ENCODE results near the gene PTPN18.

The PTPN18 gene

DNA sequence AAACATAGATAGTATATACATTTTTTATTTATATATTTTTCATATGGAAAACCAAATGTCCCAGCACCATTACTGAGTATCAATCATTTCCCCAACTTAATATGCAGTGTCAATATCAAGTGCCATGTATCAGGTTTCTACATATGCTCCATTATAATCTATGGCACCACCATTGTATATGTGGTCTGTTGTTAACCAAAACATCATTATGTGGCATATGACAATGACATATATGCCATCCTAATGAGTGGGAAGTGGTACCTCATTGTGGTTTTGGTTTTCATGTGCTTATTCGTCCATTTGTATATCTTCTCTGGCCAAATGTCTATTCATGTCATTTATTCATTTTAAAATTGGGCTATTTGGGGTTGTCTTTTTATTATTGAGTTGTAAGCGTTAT is 9.2 kb downstream of the PTPN18 start:
- peaks cover 3 to 7% of the 10 kb centered on the region in 2 donors for H3K36me3 Mint-ChIP-seq
- ATAC-seq (replicated peaks) (peak in 1 of 2 donors; percentile 61), DNase-seq (no peak)
- H3K4me1 Mint-ChIP-seq, result peaks cover 5 to 7% of the 10 kb centered on the region in 2 donors
- no peak overlapping the region for H3K4me3 Mint-ChIP-seq
- peaks cover 0 to 5% of the 10 kb centered on the region in 2 donors for H3K9me3 Mint-ChIP-seq
- no peak overlapping the region for H3K27ac Mint-ChIP-seq
- peaks cover 16 to 25% of the 10 kb centered on the region in 2 donors for H3K27me3 Mint-ChIP-seq

DNA sequence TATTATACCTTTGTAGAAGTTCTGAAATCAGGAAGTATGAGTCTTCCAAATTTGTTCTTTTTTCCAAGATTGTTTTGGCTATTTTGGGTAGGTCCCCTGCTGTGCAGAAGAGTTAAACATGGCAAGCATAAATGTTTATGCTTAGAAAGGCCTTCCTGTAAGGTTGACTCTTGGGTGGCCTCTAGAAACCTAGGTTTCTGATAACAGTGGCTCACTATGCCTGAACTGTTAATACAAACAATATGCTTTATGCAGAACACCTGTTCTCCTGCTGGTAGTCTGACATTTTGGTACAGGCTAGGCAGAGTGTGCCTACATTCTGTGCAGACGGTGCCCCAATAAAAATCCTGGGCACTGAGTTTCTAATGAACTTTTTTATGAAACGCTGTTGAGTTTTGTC is 10.1 kb downstream of the PTPN18 start:
- no peak for DNase-seq
- peaks cover 14 to 16% of the 10 kb centered on the region in 2 donors for H3K4me1 Mint-ChIP-seq
- H3K4me3 Mint-ChIP-seq, result no peak overlapping the region
- H3K9me3 Mint-ChIP-seq, result no peaks in the 10 kb centered on the region
- H3K27me3 Mint-ChIP-seq, result peaks cover 16 to 25% of the 10 kb centered on the region in 2 donors
- no peak overlapping the region for H3K27ac Mint-ChIP-seq
- ATAC-seq (replicated peaks), result no peak
- peaks cover 5 to 12% of the 10 kb centered on the region in 2 donors for H3K36me3 Mint-ChIP-seq

DNA sequence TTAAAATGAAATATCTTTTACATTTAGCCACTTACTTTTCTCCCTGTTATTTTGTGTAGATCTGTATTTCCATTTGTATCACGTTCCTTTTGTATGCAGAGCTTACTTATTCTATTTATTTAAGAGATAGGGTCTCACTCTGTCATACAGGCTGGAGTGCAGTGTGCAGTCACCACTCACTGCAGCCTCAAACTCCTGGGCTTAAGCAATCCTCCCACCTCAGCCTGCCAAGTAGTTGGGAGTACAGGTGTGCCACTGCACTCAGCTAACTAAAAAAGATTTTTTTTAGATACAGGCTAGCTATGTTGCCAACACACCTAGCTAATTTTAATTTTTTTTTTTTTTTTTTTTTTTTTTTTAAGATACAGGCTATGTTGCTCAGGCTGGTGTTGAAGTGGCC is 10.9 kb downstream of the PTPN18 start:
- no peak overlapping the region for H3K27ac Mint-ChIP-seq
- DNase-seq (no peak), ATAC-seq (replicated peaks) (no peak)
- no peak overlapping the region for H3K4me3 Mint-ChIP-seq
- peaks cover 16 to 25% of the 10 kb centered on the region in 2 donors for H3K27me3 Mint-ChIP-seq
- H3K36me3 Mint-ChIP-seq, result peaks cover 9 to 17% of the 10 kb centered on the region in 2 donors
- peaks cover 20 to 24% of the 10 kb centered on the region in 2 donors for H3K4me1 Mint-ChIP-seq
- H3K9me3 Mint-ChIP-seq, result no peaks in the 10 kb centered on the region

DNA sequence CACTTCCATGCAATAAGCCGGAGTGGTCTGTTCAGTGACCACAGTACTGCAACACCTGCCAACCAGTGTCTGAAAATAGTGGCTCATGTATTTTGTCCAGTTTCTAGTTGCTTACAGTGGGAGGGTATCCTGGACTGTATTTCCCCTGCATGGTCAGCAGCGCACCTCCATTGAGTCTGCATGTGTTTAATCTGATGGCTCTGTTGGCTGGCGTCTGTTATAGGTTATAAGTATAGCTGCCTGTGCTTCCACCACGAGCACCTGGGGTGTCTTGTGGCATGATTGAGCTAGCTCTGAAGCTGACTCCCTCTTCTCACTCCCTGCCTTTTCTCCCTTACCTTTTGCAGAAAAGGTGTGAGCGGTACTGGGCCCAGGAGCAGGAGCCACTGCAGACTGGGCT is 12.9 kb downstream of the PTPN18 start:
- DNase-seq (no peak), ATAC-seq (replicated peaks) (no peak)
- Mint-ChIP-seq H3K27me3 (peaks cover 12 to 19% of the 10 kb centered on the region in 2 donors), H3K36me3 (peaks cover 19 to 24% of the 10 kb centered on the region in 2 donors), H3K4me1 (peaks cover 29 to 38% of the 10 kb centered on the region in 2 donors), H3K27ac (no peak overlapping the region), H3K9me3 (no peaks in the 10 kb centered on the region), H3K4me3 (no peak overlapping the region)

DNA sequence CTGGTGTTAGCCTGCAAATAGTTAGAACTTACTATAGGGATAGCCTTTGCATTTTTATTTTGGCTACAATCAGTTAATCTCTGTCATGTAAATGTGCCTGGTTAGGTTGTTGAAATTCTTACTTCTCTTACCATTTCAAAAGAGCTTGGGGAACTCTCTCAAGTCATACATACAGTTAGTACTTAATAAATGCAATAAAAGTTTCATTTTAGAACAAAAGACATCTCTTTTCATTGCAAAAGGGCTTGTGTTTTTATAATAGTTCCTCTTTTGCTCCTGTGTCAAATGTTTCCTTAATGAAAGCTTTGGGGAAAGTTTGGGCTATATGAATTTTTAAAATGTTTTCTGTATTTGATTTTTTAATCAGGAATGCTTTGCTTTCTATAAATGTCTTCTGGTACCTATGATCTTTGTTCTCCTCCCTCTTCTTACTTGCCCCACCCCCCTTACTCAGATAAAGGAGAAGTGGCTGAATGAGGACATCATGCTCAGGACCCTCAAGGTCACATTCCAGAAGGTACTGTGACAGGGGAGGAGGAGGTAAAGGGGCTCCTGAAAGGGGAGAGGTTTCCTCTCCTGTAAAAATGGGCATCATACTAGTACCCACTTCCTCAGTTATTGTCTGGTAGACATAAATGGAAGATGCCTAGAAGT is 13.6 kb downstream of the PTPN18 start:
- DNase-seq (no peak), ATAC-seq (replicated peaks) (no peak)
- Mint-ChIP-seq H3K36me3 (peaks cover 24 to 30% of the 10 kb centered on the region in 2 donors), H3K4me3 (no peak overlapping the region), H3K27me3 (peaks cover 7 to 13% of the 10 kb centered on the region in 2 donors), H3K9me3 (no peaks in the 10 kb centered on the region), H3K27ac (no peak overlapping the region), H3K4me1 (peaks cover 32 to 44% of the 10 kb centered on the region in 2 donors)

DNA sequence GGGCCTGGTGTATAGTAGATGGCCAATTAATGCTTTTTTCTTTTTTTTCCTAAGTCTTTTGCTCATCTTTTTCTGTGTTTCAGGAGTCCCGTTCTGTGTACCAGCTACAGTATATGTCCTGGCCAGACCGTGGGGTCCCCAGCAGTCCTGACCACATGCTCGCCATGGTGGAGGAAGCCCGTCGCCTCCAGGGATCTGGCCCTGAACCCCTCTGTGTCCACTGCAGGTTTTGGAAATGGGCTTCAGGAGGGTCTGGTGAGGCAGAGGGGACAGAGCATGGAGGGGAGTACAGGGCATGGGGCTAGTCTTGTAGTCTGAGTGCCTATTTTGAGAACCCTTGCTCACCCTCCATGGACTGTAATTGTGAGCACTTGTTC is 14.1 kb downstream of the PTPN18 start:
- H3K4me1 Mint-ChIP-seq, result peaks cover 36 to 50% of the 10 kb centered on the region in 2 donors
- ATAC-seq (replicated peaks) (no peak), DNase-seq (no peak)
- no peaks in the 10 kb centered on the region for H3K9me3 Mint-ChIP-seq
- H3K27ac Mint-ChIP-seq, result peak overlapping the region; percentile 98
- peaks cover 7 to 13% of the 10 kb centered on the region in 2 donors for H3K27me3 Mint-ChIP-seq
- no peak overlapping the region for H3K4me3 Mint-ChIP-seq
- peaks cover 28 to 35% of the 10 kb centered on the region in 2 donors for H3K36me3 Mint-ChIP-seq

DNA sequence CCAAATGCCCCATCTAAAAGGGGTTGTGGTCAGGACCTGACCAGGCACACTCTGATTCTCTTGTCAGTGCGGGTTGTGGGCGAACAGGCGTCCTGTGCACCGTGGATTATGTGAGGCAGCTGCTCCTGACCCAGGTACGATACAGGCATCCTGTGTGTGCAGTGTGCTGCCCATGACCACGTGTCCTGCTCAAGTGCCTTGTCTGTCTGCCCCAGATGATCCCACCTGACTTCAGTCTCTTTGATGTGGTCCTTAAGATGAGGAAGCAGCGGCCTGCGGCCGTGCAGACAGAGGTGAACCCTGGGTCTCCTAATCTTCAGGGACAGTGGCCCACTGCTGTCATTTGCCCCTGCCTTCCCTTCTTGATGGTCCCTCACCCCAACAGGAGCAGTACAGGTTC is 14.6 kb downstream of the PTPN18 start:
- H3K4me3 Mint-ChIP-seq, result peak overlapping the region; percentile 89 to 95
- H3K9me3 Mint-ChIP-seq, result no peaks in the 10 kb centered on the region
- H3K27me3 Mint-ChIP-seq, result peaks cover 7 to 13% of the 10 kb centered on the region in 2 donors
- DNase-seq (no peak), ATAC-seq (replicated peaks) (peak in 1 of 2 donors; percentile 24)
- peak overlapping the region; percentile 98 for H3K27ac Mint-ChIP-seq
- peaks cover 30 to 40% of the 10 kb centered on the region in 2 donors for H3K36me3 Mint-ChIP-seq
- H3K4me1 Mint-ChIP-seq, result peaks cover 38 to 54% of the 10 kb centered on the region in 2 donors

DNA sequence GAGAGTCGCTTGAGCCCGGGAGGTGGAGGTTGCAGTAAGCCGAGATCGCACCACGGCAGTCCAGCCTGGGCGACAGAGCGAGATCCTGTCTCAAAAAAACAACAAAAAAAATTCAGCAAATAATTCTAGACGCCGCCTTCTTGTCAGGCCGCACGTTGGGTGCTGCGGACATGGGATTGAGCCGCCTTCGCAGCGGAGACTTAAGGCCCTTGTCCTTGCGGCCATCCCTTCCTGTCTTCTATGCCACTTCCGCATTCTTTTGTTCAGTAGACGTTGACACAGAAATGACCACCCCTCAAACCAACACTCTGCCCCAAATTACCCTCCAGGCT is 15.8 kb downstream of the PTPN18 start:
- ATAC-seq (replicated peaks), result peak; percentile 41 to 45
- H3K4me1 Mint-ChIP-seq, result peaks cover 49 to 66% of the 10 kb centered on the region in 2 donors

DNA sequence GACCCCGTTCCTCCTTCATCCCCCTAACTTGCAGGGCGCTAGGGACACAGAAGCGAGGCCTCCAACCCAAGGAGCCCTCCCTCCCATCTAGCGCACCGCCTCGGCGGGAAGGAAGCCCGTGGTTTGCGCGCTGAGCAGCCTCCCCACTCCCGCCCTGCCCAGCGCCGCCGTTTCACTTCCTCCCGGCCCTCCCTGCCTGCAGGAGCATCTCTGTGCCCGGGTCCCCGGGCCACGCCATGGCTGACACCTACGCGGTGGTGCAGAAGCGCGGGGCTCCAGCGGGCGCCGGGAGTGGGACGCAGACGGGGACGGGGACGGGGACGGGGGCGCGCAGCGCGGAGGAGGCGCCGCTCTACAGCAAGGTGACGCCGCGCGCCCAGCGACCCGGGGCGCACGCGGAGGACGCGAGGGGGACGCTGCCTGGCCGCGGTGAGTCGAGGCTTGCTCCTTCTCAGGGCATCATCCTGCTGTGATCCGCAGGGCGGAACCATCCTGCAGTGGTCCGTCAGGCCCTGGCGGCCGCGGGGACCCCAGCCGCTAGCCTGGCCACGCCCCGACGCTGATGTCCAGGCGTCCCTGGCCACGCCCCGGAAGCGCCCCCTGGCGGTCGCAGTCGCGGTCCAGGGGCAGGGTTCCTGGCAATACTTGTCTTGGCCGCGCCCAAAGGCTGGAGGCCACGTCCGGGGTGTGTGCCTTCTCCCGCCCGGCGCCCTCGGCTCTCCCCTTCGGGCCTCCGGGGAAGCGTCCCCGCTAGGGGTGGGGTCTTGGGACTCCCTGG is 16.4 kb downstream of the PTPN18 start:
- ATAC-seq (replicated peaks) (peak; percentile 83 to 85), DNase-seq (peak; percentile 82)
- peaks cover 7 to 13% of the 10 kb centered on the region in 2 donors for H3K27me3 Mint-ChIP-seq
- H3K36me3 Mint-ChIP-seq, result peaks cover 39 to 53% of the 10 kb centered on the region in 2 donors
- peak overlapping the region; percentile 89 to 95 for H3K4me3 Mint-ChIP-seq
- peak overlapping the region; percentile 98 for H3K27ac Mint-ChIP-seq
- H3K9me3 Mint-ChIP-seq, result peaks cover 1 to 5% of the 10 kb centered on the region in 2 donors
- peaks cover 54 to 72% of the 10 kb centered on the region in 2 donors for H3K4me1 Mint-ChIP-seq

More for the DNA sequence above, 15.8 kb downstream of the PTPN18 start:
- DNase-seq, result no peak
- peak overlapping the region; percentile 98 for H3K27ac Mint-ChIP-seq
- H3K9me3 Mint-ChIP-seq, result peaks cover 1 to 5% of the 10 kb centered on the region in 2 donors
- peaks cover 39 to 52% of the 10 kb centered on the region in 2 donors for H3K36me3 Mint-ChIP-seq
- peaks cover 7 to 13% of the 10 kb centered on the region in 2 donors for H3K27me3 Mint-ChIP-seq
- H3K4me3 Mint-ChIP-seq, result peak overlapping the region; percentile 89 to 95

DNA sequence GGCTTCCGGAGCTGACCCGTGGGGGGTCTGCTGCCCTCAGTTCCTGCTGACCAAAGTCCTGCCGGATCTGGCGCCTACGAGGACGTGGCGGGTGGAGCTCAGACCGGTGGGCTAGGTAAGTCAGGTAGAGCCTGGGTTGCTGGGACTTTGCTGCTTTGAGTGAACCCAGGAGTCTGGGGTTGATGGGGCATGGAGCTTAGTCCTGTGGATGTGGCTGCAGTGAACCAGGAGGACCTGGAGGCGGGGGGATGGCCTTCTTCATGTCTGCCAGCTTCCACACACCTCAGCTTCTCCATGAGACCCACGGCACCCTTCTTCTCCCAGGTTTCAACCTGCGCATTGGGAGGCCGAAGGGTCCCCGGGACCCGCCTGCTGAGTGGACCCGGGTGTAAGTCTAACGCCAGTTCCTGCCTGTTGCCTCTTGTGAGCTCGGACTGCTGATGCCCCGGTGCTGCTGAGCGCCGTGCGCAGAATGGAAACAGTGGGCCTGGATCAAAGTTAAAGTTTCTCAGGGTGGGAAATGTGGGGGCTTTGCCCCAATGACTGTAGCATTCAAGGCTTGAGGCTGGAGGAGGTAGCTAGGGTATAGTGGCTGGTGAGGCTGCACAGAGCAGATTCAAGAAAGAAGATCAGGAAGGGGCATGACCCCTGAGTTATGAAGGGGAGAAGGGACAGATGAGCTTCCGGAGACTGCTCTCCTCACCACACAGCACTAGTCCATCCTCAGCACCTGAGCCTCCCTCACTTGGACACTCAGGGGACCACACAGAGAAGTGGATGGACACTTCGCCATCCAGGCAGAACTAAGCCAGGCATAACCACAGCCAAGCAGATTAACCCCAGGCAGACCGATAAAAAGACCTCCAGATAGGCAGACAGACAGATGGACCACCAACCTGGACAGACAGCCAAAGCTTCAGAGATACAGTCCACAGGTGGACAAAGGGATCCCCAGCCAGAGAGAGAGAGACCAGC is 17.3 kb downstream of the PTPN18 start:
- Mint-ChIP-seq H3K27ac (peak overlapping the region; percentile 98), H3K4me1 (peaks cover 60 to 79% of the 10 kb centered on the region in 2 donors), H3K36me3 (peaks cover 39 to 58% of the 10 kb centered on the region in 2 donors), H3K27me3 (peaks cover under 1 to 4% of the 10 kb centered on the region in 2 donors), H3K9me3 (peaks cover 1 to 5% of the 10 kb centered on the region in 2 donors), H3K4me3 (peak overlapping the region; percentile 89 to 95)
- ATAC-seq (replicated peaks) (peak in 1 of 2 donors; percentile 4), DNase-seq (no peak)

DNA sequence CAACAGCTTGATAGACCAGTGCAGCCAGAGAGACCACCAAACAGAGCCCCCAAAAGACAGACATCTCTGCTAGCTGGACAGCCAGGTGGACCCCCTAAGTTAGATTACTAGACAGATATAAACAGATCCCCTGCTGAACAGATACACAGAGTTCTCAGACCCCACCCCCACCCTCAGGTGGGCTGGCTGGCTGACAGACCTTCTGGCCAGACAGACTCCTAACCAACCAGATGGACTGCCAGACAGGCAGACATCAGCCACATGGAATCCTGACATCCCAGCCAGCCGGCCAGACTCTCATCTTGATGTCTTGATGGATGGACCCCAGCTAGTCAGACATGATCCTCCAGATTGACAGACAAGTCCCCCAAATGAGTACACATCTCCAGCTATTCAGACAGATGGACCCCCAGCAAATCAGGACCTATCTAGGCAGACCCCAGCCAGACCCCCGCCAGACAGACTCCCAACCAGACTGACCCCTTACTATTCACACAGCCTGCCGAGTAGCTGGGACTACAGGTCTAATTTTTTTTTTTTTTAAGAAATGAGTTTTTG is 18.0 kb downstream of the PTPN18 start:
- peak overlapping the region; percentile 89 to 95 for H3K4me3 Mint-ChIP-seq
- peaks cover 60 to 79% of the 10 kb centered on the region in 2 donors for H3K4me1 Mint-ChIP-seq
- no peaks in the 10 kb centered on the region for H3K27me3 Mint-ChIP-seq
- no peak for DNase-seq
- H3K9me3 Mint-ChIP-seq, result peaks cover 1 to 5% of the 10 kb centered on the region in 2 donors
- no peak for ATAC-seq (replicated peaks)
- peaks cover 39 to 58% of the 10 kb centered on the region in 2 donors for H3K36me3 Mint-ChIP-seq
- H3K27ac Mint-ChIP-seq, result peak overlapping the region; percentile 67

DNA sequence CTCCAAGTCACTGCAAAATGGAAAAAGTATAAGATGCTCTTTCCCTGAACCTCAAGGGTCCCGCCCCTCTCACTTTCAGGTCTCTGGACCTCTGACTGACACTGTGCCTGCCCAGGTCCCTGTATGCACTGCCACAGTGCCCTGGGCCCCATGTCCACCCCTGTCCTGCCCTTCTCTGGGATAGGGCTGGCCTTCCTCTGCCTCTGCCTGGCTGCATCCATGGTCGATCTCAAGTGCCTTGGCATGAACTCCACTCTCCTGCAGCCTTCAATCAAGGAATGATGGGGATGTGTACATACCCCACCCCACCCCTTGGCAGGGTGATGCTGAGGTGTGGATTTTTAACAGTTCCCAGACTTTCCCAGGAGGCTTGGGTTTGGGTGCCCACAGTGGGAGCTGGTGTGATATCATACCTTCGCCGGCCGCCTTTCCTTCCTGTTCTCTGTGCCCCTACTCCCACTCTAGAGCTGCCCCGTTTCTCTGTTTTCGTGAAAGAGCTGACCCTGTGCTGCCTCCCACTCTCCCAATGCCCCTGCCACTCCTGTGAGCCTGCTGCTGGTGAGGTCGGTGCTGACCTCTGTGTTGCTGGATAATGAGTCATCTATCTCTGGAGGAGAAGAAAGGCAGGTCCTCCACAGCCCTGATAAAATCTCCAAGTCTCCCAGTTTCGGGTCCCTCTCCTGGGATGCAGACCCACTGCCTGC is 18.9 kb downstream of the PTPN18 start:
- H3K4me3 Mint-ChIP-seq, result peak overlapping the region in 1 of 2 donors; percentile 60

More for the DNA sequence above, 18.9 kb downstream of the PTPN18 start:
- H3K4me1 Mint-ChIP-seq, result peaks cover 64 to 79% of the 10 kb centered on the region in 2 donors
- no peak for DNase-seq
- no peak for ATAC-seq (replicated peaks)
- no peak overlapping the region for H3K27ac Mint-ChIP-seq
- H3K36me3 Mint-ChIP-seq, result peaks cover 39 to 63% of the 10 kb centered on the region in 2 donors
- no peaks in the 10 kb centered on the region for H3K27me3 Mint-ChIP-seq
- peaks cover 1 to 5% of the 10 kb centered on the region in 2 donors for H3K9me3 Mint-ChIP-seq
